D721Med (cell line): Measurements from ENCODE around the gene WEE1.

Experiments used
- DNase-seq: peaks from one replicate; pipeline ENCODE4 v3.0.0; 2011; ENCODE audit warnings: low spot score; ENCODE audit not compliant: insufficient read length
- FAIRE-seq: peaks from 2 replicates; lab custom pipeline; 2011; peaks lifted over from hg19 to GRCh38; lab: Jason Lieb, UNC
- CTCF ChIP-seq: IDR thresholded peaks from 2 replicates; pipeline ENCODE4 v1.5.1; 2012; ENCODE audit warnings: mild to moderate bottlenecking, control low read depth; ENCODE audit not compliant: insufficient read depth; ENCODE audit errors: missing control alignments

The WEE1 gene

GRCh38 chr11:9625162-9625561, 51.7 kb downstream of the WEE1 start:
- no peak for FAIRE-seq
- DNase-seq, result no peak
- no peak for TF ChIP-seq CTCF

- no peak for DNase-seq
- no peak for TF ChIP-seq CTCF
- FAIRE-seq, result no peak
These were observed 52.3 kb downstream of the WEE1 start for GRCh38 chr11:9625728-9626127.

GRCh38 chr11:9626496-9627394, 53.3 kb downstream of the WEE1 start:
- DNase-seq (no peak), FAIRE-seq (no peak)
- no peak for TF ChIP-seq CTCF

GRCh38 chr11:9629064-9629463, 55.6 kb downstream of the WEE1 start:
- no peak for FAIRE-seq
- DNase-seq, result no peak
- no peak for TF ChIP-seq CTCF

- FAIRE-seq, result no peak
- TF ChIP-seq CTCF, result no peak
- no peak for DNase-seq
These were observed 60.2 kb downstream of the WEE1 start for GRCh38 chr11:9633679-9634078.

GRCh38 chr11:9636691-9637090, 63.2 kb downstream of the WEE1 start:
- no peak for FAIRE-seq
- TF ChIP-seq CTCF, result no peak

GRCh38 chr11:9639099-9639498, 65.6 kb downstream of the WEE1 start:
- FAIRE-seq (no peak), DNase-seq (no peak)
- TF ChIP-seq CTCF, result no peak

More at GRCh38 chr11:9636691-9637090, 63.2 kb downstream of the WEE1 start:
- no peak for DNase-seq
